A204.1 (cell line): ENCODE data around the gene PEX7.
"Not testable (repeated sequence)": the region's sequence is repeated elsewhere in the genome, so short reads cannot be mapped to it uniquely, and the experiment has no call there.

Source experiments
- FAIRE-seq: peaks from 2 replicates; lab custom pipeline; 2012; peaks lifted over from hg19 to GRCh38; lab: Jason Lieb, UNC

Gene PEX7, protein sequence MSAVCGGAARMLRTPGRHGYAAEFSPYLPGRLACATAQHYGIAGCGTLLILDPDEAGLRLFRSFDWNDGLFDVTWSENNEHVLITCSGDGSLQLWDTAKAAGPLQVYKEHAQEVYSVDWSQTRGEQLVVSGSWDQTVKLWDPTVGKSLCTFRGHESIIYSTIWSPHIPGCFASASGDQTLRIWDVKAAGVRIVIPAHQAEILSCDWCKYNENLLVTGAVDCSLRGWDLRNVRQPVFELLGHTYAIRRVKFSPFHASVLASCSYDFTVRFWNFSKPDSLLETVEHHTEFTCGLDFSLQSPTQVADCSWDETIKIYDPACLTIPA

DNA sequence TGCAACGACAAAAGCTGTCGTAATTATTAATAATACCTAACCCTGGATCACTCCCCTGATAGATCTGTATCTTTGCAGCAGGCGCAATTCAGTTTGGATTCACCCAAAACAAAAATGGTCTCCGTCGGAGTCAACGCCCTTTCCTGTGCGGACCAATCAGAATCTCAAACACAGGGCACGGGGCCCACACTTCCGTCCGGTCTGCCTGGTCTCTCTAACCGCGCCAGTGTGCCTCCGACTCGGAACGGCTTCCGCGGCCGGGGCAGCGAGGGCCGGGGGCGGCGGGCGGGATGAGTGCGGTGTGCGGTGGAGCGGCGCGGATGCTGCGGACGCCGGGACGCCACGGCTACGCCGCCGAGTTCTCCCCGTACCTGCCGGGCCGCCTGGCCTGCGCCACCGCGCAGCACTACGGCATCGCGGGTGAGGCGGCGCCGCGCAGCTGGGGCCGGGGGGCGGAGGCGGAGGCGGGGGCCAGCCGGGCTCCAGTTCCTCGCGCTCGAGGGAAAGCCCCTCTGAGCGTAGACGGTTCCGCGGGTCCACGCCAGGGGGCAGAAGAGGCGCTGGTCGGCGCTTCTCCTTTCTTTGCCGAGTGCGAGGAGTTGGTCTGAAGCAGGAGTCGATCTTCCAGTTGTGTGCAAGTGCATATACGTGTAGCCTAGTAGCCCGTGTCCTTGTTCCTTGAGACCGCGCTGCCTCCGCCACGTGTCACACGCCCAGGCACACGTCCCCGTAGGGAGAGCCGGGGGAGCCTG is at the start of gene PEX7:
PEX7 (plus strand) TSS at position 217 of the 752 bp plus-strand sequence; CDS start at position 291, 74 bp downstream.
- FAIRE-seq = peak; percentile 80

DNA sequence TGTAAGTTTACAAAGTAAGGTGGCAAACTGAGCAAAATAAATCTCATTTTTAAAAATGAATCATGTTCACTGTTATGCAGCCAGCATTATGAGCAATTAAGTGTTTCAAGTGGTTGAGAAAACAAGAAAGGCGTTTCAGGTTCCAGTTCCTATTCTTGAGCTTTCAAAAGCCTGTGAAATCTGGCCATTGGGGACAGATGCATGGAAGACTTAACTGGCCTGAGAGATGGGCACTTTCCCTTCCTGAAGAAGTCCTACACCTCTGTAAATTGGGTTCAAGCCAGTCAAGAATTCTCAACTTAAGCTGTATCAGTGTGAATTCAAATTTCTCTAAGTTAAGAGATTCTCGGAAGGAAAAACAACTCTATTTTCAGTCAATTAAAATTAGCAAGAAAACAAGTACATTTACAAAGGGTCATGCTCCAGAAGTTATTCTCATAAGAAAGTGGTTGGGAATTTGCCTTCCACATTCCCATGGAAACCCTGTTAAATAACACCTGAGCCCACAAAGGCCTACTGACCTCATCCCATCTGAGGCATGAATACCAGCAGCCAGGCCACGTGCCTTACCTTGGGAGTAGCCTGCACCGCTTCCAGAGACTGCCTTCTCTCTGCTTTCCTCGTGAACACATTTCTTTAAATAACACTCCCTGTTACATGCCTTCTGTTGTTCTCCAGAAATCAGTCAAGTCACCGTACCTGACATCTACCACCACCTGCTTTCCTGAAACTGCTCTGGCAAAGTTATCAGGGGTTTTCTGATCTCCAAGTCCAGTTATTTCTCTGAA is 49.5 kb upstream of the PEX7 start:
- no peak for FAIRE-seq

DNA sequence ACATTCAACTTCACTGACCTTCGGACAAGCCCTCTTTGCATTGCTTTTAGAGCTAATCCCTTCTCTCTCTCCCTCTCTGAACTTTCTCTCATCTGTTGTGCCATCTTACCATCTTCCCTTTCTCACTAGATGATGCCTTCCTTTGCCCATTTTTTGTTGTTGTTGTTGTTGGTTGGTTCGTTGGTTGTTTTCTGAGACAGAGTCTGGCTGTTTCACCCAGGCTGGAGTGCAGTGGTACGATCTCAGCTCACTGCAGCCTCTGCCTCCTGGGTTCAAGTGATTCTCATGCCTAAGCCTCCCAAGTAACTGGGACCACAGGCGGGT is 49.0 kb upstream of the PEX7 start:
- FAIRE-seq = no peak

DNA sequence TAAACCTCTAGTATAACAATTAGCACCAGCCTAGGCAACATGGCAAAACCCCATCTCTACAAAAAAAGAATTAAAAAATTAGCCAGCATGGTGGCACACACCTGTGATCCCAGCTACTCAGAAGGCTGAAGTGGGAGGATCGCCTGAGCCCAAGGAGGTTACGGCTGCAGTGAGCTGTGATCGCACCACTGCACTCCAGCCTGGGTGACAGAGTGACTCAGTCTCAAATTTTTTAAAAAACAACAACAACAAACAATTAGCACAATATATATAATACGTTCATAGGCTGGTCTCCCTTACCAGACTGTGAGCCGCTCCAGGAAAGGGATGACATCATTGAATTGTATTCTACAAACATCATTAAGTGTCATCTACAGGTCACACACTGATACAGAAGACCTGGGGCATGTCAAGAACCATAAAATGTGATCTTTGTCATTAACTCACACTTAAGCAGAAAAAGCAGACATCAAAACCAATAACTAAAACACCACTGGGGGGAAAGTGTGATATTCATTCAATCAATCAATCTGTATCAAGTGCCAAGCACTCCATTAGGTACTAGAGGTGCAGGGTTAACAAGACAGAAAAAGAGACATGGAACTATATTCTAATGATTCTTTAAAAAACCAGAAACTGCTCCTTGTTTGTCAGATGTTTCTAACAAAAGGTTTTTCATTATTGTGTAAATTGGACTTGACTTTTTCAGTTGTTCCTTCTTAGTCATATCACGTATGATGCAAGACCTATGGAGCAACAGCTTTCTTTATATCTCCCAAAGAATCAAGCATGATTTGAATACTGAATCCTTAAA is 48.0 kb upstream of the PEX7 start:
- no peak for FAIRE-seq

DNA sequence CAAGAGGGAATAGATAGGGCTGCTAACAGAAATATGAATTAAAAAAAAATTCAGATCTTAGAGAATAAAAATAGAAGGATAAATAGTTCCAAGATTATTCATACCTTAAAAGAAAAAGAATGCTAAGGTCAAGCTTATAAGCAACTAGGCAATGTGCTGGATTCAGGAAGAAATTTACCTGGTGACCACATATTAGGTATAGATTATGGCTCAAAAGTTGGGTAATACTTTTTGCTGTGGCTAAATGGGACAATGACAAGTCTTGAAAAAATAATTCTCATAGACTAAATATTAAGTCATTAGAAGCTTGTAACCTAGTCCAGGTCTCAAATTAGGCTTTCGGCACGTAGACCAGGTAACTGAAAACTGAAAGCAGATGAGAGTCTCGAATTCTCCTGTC is 47.3 kb upstream of the PEX7 start:
- no peak for FAIRE-seq

DNA sequence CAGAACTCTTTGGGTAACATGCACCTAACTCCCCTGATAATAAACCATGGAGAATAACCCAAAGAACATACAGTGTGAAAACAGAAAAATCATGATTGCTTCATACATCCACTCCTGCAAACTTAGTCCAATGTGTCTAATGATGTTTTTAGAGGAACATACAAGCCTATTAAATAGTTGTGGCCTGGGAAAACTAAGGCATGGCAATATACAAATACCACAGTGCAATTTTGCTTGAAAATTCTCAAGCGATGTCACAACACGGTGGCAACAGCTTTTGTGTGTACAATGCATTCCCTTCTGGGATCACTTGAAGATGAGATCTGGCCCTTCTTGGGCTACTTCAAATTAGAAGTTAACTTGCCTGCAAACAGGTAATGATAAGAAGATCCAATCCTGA is 46.8 kb upstream of the PEX7 start:
- no peak for FAIRE-seq

DNA sequence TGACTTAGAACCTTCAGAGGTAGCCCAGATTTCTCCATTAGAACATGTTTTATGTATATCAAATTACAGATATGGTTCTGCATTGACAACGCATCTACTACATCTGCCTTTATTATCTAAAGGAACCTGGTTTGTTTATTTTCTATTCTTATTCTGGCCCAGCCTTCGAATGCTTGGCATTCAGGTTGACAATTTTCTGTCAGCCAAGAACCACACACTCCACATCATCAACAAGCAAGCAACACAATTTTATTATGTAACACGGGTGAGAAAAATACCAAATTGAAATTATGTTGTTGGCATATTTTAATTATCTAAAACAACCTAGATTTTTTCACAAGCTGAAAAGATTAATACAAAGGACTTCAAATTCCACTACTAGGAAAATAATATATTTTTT is 44.7 kb upstream of the PEX7 start:
- no peak for FAIRE-seq

DNA sequence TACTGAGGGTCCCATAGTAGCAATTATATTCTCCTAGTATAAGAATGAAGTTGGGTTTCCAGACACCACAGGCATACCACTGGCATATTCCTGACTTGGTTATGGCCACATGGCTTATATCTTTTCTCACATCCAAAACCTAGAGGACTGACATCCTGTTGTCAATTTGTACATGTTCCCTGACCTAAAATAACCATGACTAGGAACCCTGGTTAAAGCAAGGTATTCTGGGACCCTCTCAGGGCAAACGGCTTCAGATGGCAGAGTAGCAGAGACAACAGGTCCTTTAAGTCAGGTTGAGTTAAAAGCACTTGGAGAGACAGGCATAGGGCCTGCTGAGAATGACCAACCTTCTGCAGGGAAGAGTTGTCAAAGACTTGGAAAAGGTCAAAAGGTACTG is 42.7 kb upstream of the PEX7 start:
- FAIRE-seq = no peak

DNA sequence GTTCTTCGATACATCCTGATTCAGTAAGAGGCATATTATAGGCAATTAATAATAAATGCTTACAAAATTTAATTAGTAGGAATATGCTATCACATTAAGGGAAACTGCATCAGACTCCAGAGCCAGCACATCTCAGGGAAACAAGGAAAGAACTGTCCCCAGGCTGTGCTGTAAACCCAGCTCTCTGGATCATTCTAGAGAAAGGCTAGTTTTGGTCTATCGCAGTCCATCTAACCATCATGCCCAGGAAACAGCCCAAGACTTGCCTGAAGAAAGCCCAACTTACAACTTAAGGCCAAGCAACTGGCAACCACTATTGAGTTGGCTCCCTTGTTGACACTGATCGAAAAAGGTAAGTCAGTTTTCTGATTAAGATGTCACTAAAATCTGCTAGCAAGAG is 41.4 kb upstream of the PEX7 start:
- FAIRE-seq = no peak

DNA sequence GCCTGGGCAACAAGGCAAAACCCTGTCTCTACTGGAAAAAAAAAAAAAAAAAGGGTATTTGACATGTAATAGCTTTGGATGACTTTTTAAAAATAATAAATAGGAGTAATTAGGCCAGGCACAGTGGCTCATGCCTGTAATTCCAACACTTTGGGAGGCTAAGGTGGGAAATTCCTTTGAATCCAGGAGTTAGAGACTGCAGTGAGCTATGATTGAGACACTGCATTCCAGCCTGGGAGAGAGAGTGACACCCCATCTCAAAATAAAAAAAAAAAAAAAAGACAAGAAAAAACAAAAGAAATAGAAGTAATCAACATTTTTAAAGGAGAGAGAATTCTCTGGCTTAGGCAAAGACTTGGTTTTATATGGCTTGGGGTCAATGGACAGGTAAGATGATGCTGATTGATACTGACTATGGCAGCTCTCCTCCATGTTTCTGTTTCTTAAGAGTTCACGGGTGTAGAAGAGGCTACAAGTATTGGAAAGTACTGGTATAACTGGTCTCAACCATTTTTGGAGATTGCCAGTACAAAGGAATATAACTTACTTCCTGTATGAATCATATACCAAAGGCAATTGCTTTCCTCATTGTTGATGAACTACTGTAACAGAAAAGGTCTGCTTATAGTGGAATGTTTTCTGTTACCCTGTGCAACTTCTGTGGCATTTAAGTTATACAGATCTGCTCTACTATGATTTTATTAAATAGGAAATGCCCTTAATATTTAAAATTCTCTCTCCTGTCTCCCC is 40.2 kb upstream of the PEX7 start:
- no peak for FAIRE-seq

DNA sequence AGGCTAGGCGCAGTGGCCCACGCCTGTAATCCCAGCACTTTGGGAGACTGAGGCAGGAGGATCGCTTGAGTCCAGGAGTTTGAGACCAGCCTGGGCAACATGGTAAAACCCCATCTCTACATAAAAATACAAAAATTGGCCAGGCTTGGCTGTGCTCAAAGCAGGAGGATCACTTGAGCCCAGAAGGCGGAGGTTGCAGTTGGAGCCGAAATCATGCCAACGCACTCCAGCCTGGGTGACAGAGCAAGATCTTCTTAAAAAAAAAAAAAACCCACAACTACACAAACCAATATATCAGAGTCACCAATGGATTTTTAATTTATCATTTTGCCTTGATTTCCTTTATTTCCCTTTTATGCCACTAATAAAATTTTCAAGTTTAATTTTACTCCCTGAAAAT is 39.4 kb upstream of the PEX7 start:
- no peak for FAIRE-seq

DNA sequence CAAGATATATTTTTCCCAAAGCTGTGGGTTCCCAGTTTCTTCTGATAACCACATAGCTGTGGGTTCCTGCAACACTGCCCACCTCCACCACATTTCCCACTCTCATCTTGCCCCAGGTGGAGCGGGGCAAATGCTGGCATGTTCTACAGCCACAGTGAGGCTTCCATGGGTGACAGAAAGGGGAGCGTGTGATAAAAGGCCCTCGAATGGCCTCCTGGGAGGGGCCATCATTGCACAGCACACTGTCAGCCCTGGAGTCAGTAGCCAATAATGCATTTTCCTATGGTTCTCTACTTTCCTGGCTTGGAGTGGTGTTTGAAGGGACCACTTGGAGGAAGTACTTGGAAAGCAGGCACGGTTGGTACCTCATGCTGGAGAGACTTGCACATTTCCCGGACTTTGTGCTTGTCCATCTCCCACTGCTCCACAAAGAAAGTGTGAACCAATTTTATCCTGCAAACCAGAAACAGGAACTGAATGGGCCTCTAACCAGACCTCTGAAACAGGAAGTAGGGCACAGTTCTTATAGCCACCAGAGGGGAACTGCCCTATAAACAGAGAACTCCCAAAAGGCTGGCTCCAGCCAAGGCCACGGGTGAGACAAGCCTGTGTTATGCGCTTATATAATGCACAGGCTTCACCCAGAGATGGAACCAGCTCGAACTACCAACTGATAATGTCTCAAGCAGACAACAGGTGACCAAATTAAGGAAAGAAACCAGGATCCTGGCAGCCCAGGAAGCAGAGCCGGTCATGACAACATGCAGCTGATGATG is 38.7 kb upstream of the PEX7 start:
- FAIRE-seq = no peak

DNA sequence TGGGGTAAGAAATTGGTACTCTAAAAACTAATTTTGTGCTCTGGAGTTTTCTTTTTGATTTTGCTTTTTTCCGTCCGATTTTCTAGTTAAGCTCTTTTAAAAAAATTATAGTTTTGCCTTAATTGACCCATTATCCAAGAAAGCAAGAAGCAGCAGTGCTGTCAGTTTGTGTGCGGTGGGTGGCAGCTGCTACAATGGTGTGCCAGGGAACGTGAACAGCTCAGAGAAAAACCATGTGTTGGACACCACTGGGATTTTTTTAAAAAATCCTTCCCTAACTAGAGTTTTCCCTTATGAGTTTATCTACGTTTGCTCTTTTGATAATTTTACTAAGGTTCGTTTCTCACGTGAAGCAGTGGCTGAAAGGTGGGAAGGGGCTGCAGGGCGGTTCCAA is 38.1 kb upstream of the PEX7 start:
- FAIRE-seq = no peak

DNA sequence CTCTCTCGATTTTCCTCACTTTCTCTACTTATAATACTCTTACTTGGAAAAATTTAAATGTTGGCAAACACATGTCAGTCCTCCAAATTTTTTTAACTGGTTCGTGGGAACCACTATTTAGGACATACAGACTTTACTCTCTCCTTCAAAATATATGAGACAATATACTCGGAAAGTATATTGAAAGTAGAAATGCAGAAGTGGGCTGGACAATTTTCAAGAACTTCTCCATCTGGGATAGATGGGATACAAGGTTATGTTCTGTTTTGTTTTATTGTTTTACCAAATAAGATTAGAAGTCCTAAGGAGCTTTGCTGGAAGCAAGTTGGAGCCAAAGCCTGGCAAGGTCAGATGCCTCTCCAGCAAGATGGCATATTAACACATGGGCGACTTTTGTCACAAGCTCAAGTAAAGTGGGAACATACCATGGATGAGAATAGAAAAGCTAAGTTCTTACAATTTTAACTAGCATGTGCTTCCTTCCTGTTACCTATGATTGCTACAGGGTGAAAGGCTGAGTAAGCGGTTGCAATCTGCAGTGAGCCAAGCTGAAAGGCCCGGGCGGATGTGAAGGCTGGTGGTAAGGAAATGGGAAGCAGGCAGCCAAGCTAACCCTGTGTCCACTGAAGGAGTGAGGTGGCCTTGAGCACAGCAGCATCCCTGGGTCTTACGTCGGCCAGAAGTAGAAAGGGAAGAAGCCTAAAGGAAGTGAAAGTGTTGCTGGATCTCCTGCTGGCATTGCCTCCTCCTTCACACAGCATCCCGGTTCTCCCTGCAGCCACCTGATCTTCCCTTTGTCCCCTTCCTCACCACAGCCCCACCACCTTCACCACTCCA is 37.3 kb upstream of the PEX7 start:
- FAIRE-seq = no peak

DNA sequence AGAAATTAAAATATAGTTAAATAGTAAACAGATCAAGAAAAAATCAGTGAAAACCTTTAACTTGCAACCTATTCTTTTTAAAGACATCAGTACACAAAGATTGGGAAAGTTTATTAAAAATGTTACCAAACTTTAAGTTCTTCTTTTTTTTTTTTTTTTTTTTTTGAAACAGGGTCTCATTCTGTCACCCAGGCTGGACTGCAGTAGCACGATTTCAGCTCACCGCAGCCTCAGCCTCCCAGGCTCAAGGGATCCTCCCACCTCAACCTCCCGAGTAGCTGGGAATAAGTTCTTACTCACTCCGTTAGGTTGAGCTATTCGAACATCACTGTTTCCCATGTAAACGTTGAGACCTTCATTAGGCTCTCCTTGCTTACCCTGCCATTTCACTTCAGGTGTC is 35.7 kb upstream of the PEX7 start:
- FAIRE-seq = no peak

DNA sequence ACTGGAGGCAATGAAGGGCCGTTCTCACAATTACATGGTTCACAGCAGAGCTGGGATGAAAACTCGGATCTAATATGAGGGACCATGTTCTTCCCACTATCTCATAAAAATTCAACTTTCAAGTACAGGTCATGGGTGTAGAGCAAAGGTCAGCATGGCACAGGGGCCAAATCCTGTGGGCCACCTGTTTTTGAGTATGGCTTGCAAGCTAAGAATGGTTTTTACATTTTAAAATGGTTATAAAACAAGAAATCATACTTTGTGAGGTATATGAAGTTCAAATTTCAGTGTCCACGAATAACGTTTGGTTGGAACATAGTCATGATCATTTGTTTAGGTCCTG is 34.7 kb upstream of the PEX7 start:
- no peak for FAIRE-seq

DNA sequence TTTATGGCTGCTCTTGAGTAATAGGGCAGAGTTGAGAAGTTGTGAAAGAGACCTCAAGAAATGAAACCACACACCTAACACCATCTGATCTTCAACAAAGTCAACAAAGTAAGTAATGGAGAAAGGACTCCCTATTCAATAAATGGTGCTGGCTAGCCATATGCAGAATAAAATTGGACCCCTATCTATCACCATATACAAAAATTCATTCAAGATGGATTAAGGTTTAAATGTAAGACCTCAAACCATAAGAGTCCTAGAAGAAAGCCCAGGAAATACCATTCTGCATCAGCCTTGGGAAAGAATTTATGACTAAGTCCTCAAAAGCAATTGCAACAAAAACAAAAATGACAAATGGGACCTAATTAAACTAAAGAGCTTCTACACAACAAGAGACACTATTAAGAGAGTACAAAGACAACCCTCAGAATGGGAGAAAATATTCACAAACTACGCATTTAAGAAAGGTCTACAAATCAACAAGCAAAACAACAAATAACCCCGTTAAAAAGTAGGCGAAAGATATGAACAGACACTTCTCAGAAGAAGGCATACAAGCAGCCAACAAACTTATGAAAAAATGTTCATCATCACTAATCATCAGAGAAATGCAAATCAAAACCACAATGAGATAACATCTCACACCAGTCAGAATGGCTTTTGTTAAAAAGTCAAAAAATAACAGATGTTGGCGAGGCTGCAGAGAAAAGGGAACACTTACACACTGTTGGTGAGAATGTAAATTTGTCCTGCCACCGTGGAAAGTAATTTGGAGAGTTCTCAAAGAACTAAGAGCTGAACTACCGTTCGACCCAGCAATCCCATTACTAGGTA is 34.1 kb upstream of the PEX7 start:
- FAIRE-seq = no peak

DNA sequence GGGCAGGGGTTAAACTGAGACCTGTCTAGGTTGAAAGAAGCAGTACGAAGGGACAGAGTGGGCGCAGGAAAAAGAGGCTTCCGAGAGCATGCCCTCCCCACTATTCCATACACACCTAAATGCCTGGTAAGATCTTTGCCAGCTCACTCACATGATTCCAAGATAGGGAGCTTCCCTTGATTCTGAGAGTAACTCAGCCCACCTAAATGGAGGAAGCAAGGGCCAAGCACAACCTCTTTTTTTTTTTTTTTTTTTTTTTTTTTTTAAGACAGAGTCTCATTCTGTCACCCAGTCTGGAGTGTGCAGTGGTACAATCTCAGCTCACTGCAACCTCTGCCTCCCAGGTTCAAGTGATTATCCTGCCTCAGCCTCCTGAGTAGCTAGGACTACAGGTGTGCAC is 33.0 kb upstream of the PEX7 start:
- FAIRE-seq = not testable (repeated sequence)
